Loucy (cell line): Measurements from ENCODE around the gene MYO7B.

Experiments
- H2AFZ ChIP-seq: fragments of 200-600 bp; sonication (generic); 2 replicates; pipeline ENCODE4 v1.6.0; 2016; ENCODE audit warnings: antibody characterized with exemption, mild to moderate bottlenecking, low read length, moderate library complexity
- H3F3A ChIP-seq: fragments of 200-600 bp; 2 replicates; pipeline ENCODE4 v1.6.0; 2016; ENCODE audit warnings: antibody characterized with exemption, low read depth, mild to moderate bottlenecking
- H3K27me3 ChIP-seq: fragments of 200-600 bp; sonication (generic); 2 replicates; pipeline ENCODE4 v1.6.1; 2014; ENCODE audit warnings: low read length, mild to moderate bottlenecking; ENCODE audit not compliant: insufficient read depth, poor library complexity, severe bottlenecking
- H3K36me3 ChIP-seq: fragments of 200-600 bp; sonication (generic); 2 replicates; pipeline ENCODE4 v1.6.1; 2016; ENCODE audit warnings: low read length; ENCODE audit not compliant: insufficient read depth
- H3K4me1 ChIP-seq: fragments of 200-600 bp; sonication (generic); 2 replicates; pipeline ENCODE4 v1.5.1; 2014; ENCODE audit warnings: low read length, mild to moderate bottlenecking; ENCODE audit not compliant: insufficient read depth, poor library complexity, severe bottlenecking
- H3K4me2 ChIP-seq: fragments of 200-600 bp; sonication (generic); 2 replicates; pipeline ENCODE4 v1.6.0; 2014; ENCODE audit warnings: antibody characterized with exemption, low read length, low read depth, mild to moderate bottlenecking; ENCODE audit not compliant: poor library complexity, severe bottlenecking
- H3K4me3 ChIP-seq: fragments of 200-600 bp; sonication (generic); 2 replicates; pipeline ENCODE4 v1.5.1; 2014; ENCODE audit warnings: low read length, mild to moderate bottlenecking, mixed read lengths; ENCODE audit not compliant: poor library complexity, severe bottlenecking
- H3K79me2 ChIP-seq: fragments of 200-600 bp; sonication (generic); 2 replicates; pipeline ENCODE4 v1.6.1; 2014; ENCODE audit warnings: low read length; ENCODE audit not compliant: insufficient read depth
- H3K9ac ChIP-seq: fragments of 200-600 bp; sonication (generic); 2 replicates; pipeline ENCODE4 v1.6.0; 2014; ENCODE audit warnings: mild to moderate bottlenecking, low read depth, low read length, moderate library complexity; ENCODE audit not compliant: poor library complexity, severe bottlenecking
- H3K9me2 ChIP-seq: fragments of 200-600 bp; sonication (generic); replicated peaks from 2 replicates; pipeline ENCODE4 v1.6.1; 2016; ENCODE audit warnings: low read depth, low read length, mixed read lengths
- H3K9me3 ChIP-seq: fragments of 200-600 bp; sonication (generic); 2 replicates; pipeline ENCODE4 v1.6.1; 2014; ENCODE audit warnings: mild to moderate bottlenecking, antibody characterized with exemption, low read length, low read depth; ENCODE audit not compliant: insufficient read depth
- H4K20me1 ChIP-seq: fragments of 200-600 bp; sonication (generic); 2 replicates; pipeline ENCODE4 v1.6.0; 2014; ENCODE audit warnings: antibody characterized with exemption, low read length, mild to moderate bottlenecking; ENCODE audit not compliant: insufficient read depth, poor library complexity, severe bottlenecking
- EZH2phosphoT487 ChIP-seq: fragments of 200-600 bp; IDR thresholded peaks from 2 replicates; pipeline ENCODE4 v1.6.1; 2018; ENCODE audit warnings: antibody characterized with exemption, mild to moderate bottlenecking, moderate library complexity, borderline replicate concordance
- TF ChIP-seq, protein P1 (sequence below): fragments of 200-600 bp; sonication (generic); conservative IDR thresholded peaks from 2 replicates; pipeline ENCODE4 v1.5.1; 2014; ENCODE audit warnings: mild to moderate bottlenecking, antibody characterized with exemption, low read length

The MYO7B gene

DNA sequence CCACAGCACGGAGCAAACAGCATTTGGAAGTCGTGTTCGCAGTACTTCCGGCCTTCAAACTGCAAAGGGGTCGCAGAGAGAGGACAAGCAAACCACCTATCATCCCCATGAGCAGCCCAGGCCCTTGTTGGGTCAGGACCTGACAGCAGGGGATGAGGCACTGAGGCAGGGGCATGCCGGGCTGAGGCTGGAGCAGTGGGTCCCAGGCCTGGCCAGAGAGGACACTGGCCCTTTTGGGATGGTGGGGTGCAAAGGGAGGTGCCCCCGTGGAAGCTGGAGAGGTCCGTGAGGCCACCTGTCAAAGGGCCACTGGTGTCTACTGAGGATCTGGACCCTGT is 119.3 kb downstream of the MYO7B start:
- Histone ChIP-seq H3K9me3 (no peaks in the 10 kb centered on the region), H2AFZ (no peak overlapping the region), H3K9ac (no peak overlapping the region), H3K36me3 (no peaks in the 10 kb centered on the region), H3K9me2 (no peaks in the 10 kb centered on the region), H3F3A (no peaks in the 10 kb centered on the region), H3K4me3 (no peak overlapping the region), H3K4me2 (no peak overlapping the region), H4K20me1 (no peaks in the 10 kb centered on the region), H3K79me2 (no peaks in the 10 kb centered on the region), H3K27me3 (no peaks in the 10 kb centered on the region), H3K4me1 (no peaks in the 10 kb centered on the region)
- TF ChIP-seq, protein P1, sequence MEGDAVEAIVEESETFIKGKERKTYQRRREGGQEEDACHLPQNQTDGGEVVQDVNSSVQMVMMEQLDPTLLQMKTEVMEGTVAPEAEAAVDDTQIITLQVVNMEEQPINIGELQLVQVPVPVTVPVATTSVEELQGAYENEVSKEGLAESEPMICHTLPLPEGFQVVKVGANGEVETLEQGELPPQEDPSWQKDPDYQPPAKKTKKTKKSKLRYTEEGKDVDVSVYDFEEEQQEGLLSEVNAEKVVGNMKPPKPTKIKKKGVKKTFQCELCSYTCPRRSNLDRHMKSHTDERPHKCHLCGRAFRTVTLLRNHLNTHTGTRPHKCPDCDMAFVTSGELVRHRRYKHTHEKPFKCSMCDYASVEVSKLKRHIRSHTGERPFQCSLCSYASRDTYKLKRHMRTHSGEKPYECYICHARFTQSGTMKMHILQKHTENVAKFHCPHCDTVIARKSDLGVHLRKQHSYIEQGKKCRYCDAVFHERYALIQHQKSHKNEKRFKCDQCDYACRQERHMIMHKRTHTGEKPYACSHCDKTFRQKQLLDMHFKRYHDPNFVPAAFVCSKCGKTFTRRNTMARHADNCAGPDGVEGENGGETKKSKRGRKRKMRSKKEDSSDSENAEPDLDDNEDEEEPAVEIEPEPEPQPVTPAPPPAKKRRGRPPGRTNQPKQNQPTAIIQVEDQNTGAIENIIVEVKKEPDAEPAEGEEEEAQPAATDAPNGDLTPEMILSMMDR, result no peak
- TF ChIP-seq EZH2phosphoT487, result no peak

DNA sequence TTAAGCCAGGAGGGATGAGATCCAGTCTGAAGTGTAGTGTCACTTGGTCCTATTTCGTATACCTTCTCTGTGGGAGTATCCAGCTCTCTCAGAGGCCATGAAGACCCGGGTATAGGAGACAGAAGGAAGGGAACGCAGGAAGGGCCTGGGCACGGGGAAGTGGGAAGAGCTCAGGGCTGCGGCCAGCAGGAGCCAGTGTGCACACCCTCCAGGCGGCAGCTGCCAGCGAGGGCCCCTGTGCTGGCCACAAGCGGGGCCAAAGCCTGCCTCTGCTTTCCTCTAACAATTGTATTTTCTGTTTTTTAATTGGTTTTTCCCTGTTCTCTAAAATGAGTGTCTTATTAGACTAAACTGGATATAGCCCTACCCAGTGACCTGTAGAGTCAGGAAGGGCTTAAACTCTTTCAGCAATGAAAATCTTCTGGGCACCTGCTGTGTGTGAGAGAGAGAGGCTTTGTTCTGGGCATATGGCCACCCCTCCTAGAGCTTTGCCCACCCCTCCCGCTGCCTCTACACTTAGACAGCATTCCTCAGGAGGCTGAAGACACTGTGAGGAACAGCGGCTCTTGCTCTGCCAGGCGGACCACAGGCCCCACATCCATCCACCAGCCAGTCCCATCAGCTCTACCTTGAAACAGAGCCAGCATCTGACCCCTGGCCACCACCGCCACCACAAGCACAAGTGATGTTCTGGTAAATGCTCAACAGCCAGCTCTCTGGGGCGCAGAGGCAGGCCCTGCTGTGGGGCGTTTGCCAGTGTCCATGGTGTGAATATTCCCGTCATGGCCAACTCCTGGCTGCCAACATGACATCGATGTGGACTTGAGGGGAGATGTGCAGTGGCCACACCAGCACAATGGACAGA is 120.0 kb downstream of the MYO7B start:
- Histone ChIP-seq H4K20me1 (no peaks in the 10 kb centered on the region), H2AFZ (no peak overlapping the region), H3K27me3 (no peaks in the 10 kb centered on the region), H3K4me1 (no peaks in the 10 kb centered on the region), H3K4me2 (no peak overlapping the region), H3K9me3 (no peaks in the 10 kb centered on the region), H3K9ac (no peak overlapping the region), H3K79me2 (no peaks in the 10 kb centered on the region), H3K4me3 (no peak overlapping the region), H3K36me3 (no peaks in the 10 kb centered on the region), H3K9me2 (no peaks in the 10 kb centered on the region), H3F3A (no peaks in the 10 kb centered on the region)
- TF ChIP-seq, protein P1, result no peak

DNA sequence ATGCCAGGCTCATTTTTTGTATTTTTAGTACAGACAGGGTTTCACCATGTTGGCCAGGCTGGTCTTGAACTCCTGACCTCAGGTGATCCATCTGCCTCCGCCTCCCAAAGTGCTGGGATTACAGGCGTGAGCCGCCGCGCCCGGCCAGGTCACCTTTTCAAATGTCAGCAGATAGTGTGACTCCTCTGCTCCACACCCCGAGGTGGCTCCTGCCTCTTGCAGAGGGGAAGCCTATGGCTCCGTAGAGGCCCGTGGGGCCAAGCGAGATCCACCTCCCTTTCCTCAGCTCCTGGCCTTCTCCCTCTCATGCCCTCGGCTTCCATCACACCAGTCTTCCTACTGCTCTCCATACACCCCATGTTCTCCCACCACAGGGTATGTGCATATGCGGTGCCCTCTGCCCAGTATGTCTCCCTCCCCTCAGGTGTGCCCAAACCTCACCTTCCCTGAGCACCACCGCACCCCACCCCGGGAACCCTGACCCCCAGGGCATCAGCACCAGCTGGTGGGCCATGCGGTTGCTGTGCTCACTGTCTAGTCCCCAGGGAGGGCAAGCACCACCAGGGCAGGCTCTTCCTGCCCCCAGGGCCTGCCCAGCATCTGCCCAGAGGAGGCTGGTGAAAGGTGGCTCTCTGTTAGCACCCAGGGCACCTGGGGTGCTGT is 121.2 kb downstream of the MYO7B start:
- Histone ChIP-seq H3K27me3 (no peaks in the 10 kb centered on the region), H3K9ac (no peak overlapping the region), H3K4me1 (no peaks in the 10 kb centered on the region), H3K9me3 (no peaks in the 10 kb centered on the region), H3F3A (no peaks in the 10 kb centered on the region), H3K4me2 (no peak overlapping the region), H4K20me1 (no peaks in the 10 kb centered on the region), H3K9me2 (no peaks in the 10 kb centered on the region), H3K4me3 (no peak overlapping the region), H3K79me2 (no peaks in the 10 kb centered on the region), H3K36me3 (no peaks in the 10 kb centered on the region), H2AFZ (no peak overlapping the region)
- TF ChIP-seq EZH2phosphoT487, result no peak

DNA sequence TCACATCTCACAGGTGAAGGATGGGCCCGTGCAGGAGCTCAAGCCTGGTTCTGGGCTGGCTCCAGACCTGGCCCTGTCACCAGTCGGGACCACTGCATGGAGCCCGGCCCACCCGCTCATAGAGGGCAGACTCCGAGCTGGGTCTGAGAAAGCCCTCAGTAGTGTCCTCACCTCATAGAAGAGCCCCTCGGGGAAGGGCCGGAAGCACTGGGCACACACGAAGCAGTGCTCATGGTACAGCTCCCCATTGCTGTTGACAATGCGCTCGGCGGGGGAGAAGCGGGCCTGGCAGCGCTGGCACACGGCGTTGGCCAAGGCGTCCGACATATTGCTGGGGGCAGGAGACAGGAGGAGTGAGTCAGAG is 121.7 kb downstream of the MYO7B start:
- Histone ChIP-seq H3K9me3 (no peaks in the 10 kb centered on the region), H3K27me3 (no peaks in the 10 kb centered on the region), H3K4me1 (no peaks in the 10 kb centered on the region), H3K9ac (no peak overlapping the region), H3K79me2 (no peaks in the 10 kb centered on the region), H3K4me2 (no peak overlapping the region), H3K9me2 (no peaks in the 10 kb centered on the region), H3F3A (no peaks in the 10 kb centered on the region), H2AFZ (no peak overlapping the region), H3K36me3 (no peaks in the 10 kb centered on the region), H4K20me1 (no peaks in the 10 kb centered on the region), H3K4me3 (no peak overlapping the region)
- TF ChIP-seq EZH2phosphoT487, result no peak
- TF ChIP-seq, protein P1, result no peak
